ENCODE measurements around the gene PPM1J. TPM values are rescaled to one million over a fixed set of nuclear protein-coding genes. Genes with fewer than 3 reads are reported as not detected.

The PPM1J gene
- total RNA-seq, 1 experiment from 2014 or later = 0.51 TPM

DNA sequence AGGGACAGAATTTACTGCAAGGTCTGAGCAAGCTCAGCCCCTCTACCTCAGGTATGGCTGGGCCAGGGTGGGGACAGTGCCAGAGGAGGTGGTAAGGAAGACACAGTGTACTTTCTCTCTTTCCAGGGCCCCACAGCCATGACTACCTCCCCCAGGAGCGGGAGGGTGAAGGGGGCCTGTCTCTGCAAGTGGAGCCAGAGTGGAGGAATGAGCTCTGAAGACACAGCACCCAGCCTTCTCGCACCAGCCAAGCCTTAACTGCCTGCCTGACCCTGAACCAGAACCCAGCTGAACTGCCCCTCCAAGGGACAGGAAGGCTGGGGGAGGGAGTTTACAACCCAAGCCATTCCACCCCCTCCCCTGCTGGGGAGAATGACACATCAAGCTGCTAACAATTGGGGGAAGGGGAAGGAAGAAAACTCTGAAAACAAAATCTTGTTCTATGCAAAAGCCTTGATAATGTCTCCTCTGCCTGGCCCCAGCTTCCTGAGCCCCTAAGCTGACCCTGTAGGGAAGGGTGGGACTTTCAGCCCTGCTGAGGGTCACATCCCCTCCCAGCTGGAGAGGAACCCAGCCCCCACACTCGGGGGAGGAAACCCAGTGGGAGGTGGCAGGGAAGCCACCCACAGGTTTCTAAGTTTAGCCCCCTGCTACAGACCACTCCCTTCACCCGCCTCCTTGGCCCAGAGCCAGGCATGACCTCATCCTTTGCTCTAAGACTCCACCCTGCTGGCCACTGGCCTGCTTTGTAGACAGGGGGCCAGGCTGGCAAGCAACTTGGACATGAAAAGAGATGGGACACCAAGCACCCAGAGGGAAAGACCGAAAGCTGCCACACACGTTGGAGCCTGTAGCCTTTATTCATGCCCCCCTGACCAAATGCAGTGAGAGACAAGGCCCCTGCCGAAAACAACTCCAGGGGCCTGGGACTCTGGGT lies 14.6 kb downstream of the PPM1J start:
- BruUV-seq (replicated peaks) = TSS peak; percentile 66
- Histone ChIP-seq H3K4me3 (ENCODE audit: low read depth in 2 of 2, low read length in 2 of 2) (no peak overlapping the region), H3K4me1 (ENCODE audit: control insufficient read depth, insufficient read depth, low read length) (peaks cover 53% of the 10 kb centered on the region), H3K27me3 (ENCODE audit: control insufficient read depth, insufficient read depth, low read length) (no peaks in the 10 kb centered on the region), H3K27ac (ENCODE audit: low read length) (peak overlapping the region; percentile 66), H3K9me3 (ENCODE audit: control insufficient read depth, insufficient read depth, low read depth, low read length) (no peaks in the 10 kb centered on the region), H3K36me3 (ENCODE audit: control insufficient read depth, insufficient read depth, low read length) (peaks cover 2% of the 10 kb centered on the region)
- TF ChIP-seq POLR2AphosphoS5 (IDR thresholded peaks at IDR 0.05; ENCODE audit: low read depth, low read length) = peak; percentile 66
- TF ChIP-seq, protein P1, sequence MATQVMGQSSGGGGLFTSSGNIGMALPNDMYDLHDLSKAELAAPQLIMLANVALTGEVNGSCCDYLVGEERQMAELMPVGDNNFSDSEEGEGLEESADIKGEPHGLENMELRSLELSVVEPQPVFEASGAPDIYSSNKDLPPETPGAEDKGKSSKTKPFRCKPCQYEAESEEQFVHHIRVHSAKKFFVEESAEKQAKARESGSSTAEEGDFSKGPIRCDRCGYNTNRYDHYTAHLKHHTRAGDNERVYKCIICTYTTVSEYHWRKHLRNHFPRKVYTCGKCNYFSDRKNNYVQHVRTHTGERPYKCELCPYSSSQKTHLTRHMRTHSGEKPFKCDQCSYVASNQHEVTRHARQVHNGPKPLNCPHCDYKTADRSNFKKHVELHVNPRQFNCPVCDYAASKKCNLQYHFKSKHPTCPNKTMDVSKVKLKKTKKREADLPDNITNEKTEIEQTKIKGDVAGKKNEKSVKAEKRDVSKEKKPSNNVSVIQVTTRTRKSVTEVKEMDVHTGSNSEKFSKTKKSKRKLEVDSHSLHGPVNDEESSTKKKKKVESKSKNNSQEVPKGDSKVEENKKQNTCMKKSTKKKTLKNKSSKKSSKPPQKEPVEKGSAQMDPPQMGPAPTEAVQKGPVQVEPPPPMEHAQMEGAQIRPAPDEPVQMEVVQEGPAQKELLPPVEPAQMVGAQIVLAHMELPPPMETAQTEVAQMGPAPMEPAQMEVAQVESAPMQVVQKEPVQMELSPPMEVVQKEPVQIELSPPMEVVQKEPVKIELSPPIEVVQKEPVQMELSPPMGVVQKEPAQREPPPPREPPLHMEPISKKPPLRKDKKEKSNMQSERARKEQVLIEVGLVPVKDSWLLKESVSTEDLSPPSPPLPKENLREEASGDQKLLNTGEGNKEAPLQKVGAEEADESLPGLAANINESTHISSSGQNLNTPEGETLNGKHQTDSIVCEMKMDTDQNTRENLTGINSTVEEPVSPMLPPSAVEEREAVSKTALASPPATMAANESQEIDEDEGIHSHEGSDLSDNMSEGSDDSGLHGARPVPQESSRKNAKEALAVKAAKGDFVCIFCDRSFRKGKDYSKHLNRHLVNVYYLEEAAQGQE (IDR thresholded peaks at IDR 0.05; ENCODE audit: insufficient read depth in 1 of 2, low read depth in 2 of 2, low read length in 1 of 2) = no peak
- in situ Hi-C loops (cut with HindIII; ENCODE audit: low pct_unique_long_range_greater_than_20kb, low sequenced_read_pairs) (no loop called here), intact Hi-C loops (cut with micrococcal nuclease; ENCODE audit: unreplicated experiment) (no loop called here)
- ChIA-PET CTCF (no interaction called here), POLR2A (no interaction called here)
- DNase-seq (ENCODE audit: low read depth, low spot score) (peak; percentile 76), ATAC-seq (peak; percentile 73)

DNA sequence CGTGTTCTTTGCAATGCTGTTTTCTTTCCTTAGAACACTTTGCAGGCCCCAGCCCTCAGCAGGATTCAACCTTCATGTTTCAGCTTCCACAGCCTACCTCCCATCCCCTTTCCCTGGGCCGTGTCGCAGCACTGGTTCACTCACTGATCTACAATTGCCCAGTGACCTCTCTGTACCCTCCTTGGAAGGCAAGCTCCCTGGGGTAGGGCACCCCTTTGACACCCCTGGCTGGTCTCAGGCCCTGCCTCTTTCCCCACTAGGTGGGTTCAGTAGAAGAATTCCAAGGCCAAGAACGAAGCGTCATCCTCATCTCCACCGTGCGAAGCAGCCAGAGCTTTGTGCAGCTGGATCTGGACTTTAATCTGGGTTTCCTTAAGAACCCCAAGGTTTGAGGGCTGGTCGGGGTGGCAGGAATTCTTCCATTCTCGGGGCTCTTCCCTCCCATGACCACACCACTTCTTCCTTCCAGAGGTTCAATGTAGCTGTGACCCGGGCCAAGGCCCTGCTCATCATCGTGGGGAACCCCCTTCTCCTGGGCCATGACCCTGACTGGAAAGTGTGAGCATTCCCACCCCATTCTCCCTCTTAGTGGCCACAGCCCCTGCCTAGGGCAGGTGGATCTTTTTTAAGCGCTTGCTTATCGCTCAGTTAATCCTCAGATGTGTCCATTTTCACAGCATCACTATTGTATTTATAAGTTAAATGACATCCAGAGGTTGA lies 15.5 kb downstream of the PPM1J start:
- peaks cover 52% of the 10 kb centered on the region for H3K4me1 ChIP-seq (ENCODE audit: control insufficient read depth, insufficient read depth, low read length)

More for the DNA sequence above, 15.5 kb downstream of the PPM1J start:
- no peak for DNase-seq (ENCODE audit: low read depth, low spot score)
- no peak overlapping the region for H3K4me3 ChIP-seq (ENCODE audit: low read depth in 2 of 2, low read length in 2 of 2)
- in situ Hi-C loops (cut with HindIII; ENCODE audit: low pct_unique_long_range_greater_than_20kb, low sequenced_read_pairs) = no loop called here
- ATAC-seq = no peak
- H3K27ac ChIP-seq (ENCODE audit: low read length) = peak overlapping the region; percentile 66
- no peaks in the 10 kb centered on the region for H3K9me3 ChIP-seq (ENCODE audit: control insufficient read depth, insufficient read depth, low read depth, low read length)
- TF ChIP-seq SIN3A (IDR thresholded peaks at IDR 0.05; ENCODE audit: borderline replicate concordance, insufficient read depth, low read depth, low read length) (no peak), POLR2AphosphoS5 (IDR thresholded peaks at IDR 0.05; ENCODE audit: low read depth, low read length) (no peak), TCF7L2 (IDR thresholded peaks at IDR 0.05; ENCODE audit: low read depth, low read length) (no peak)
- TF ChIP-seq, protein P2, sequence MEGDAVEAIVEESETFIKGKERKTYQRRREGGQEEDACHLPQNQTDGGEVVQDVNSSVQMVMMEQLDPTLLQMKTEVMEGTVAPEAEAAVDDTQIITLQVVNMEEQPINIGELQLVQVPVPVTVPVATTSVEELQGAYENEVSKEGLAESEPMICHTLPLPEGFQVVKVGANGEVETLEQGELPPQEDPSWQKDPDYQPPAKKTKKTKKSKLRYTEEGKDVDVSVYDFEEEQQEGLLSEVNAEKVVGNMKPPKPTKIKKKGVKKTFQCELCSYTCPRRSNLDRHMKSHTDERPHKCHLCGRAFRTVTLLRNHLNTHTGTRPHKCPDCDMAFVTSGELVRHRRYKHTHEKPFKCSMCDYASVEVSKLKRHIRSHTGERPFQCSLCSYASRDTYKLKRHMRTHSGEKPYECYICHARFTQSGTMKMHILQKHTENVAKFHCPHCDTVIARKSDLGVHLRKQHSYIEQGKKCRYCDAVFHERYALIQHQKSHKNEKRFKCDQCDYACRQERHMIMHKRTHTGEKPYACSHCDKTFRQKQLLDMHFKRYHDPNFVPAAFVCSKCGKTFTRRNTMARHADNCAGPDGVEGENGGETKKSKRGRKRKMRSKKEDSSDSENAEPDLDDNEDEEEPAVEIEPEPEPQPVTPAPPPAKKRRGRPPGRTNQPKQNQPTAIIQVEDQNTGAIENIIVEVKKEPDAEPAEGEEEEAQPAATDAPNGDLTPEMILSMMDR (IDR thresholded peaks at IDR 0.05) = no peak
- TF ChIP-seq, protein P1 (IDR thresholded peaks at IDR 0.05; ENCODE audit: insufficient read depth in 1 of 2, low read depth in 2 of 2, low read length in 1 of 2) = no peak
- no peaks in the 10 kb centered on the region for H3K27me3 ChIP-seq (ENCODE audit: control insufficient read depth, insufficient read depth, low read length)
- ChIA-PET POLR2A (interaction anchor here (0.6 kb wide), 1 partner anchor 81 kb away, joined by 6 read pairs; no protein-coding TSS in a partner anchor), CTCF (no interaction called here)
- peaks cover under 1% of the 10 kb centered on the region for H3K36me3 ChIP-seq (ENCODE audit: control insufficient read depth, insufficient read depth, low read length)
- intact Hi-C loops (cut with micrococcal nuclease; ENCODE audit: unreplicated experiment) = no loop called here
- no TSS peak for BruUV-seq (replicated peaks)

Data from Panc1 (cell line).